Thyroid gland (tissue), 4 donors: ENCODE data around the gene RGS8.

Experiments
- CTCF ChIP-seq, 6 experiments: fragments of 200-600 bp in 3 of 6; fragments of 450-650 bp in 3 of 6; sonication (generic) in 3 of 6; IDR thresholded peaks; one replicate each; pipeline ENCODE4 v1.5.1; 2016 to 2019; ENCODE audit warnings: antibody characterized with exemption in 6 of 6, mild to moderate bottlenecking in 2 of 6, inconsistent platforms in 1 of 6, moderate library complexity in 1 of 6
- POLR2A ChIP-seq, 2 donors: fragments of 450-650 bp; IDR thresholded peaks; one replicate each; pipeline ENCODE4 v1.6.1; 2017; ENCODE audit warnings: antibody characterized with exemption in 2 of 2, mild to moderate bottlenecking in 2 of 2, moderate library complexity in 1 of 2

- TF ChIP-seq CTCF (IDR thresholded peaks at IDR 0.05), result no peak
- no peak for TF ChIP-seq POLR2A (IDR thresholded peaks at IDR 0.05)
Measured at GRCh38 chr1:182682898-182683501, 1.4 kb downstream of the RGS8 start.
